OCI-LY3 (cell line): ENCODE data around the gene ARHGEF28.

Experiments used
- CTCF ChIP-seq: fragments of 200-600, 300-600 bp; sonication (generic); IDR thresholded peaks from 2 replicates; pipeline ENCODE4 v1.5.1; 2014; ENCODE audit warnings: antibody characterized with exemption, low read length, low read depth
- EZH2phosphoT487 ChIP-seq: fragments of 200-600 bp; shearing (Covaris generic); IDR thresholded peaks from 2 replicates; pipeline ENCODE4 v1.6.1; 2018; ENCODE audit warnings: antibody characterized with exemption, mixed run types, low read depth

GRCh38 chr5:73777192-73777591 lies 151.2 kb downstream of the ARHGEF28 start:
- TF ChIP-seq CTCF (no peak), EZH2phosphoT487 (no peak)
